ENCODE data around the gene WNT7B.

WNT7B gene

GRCh38 chr22:45884201-45885062, 92.5 kb downstream of the WNT7B start:
- DNase-seq, result peak; percentile 13

DNA sequence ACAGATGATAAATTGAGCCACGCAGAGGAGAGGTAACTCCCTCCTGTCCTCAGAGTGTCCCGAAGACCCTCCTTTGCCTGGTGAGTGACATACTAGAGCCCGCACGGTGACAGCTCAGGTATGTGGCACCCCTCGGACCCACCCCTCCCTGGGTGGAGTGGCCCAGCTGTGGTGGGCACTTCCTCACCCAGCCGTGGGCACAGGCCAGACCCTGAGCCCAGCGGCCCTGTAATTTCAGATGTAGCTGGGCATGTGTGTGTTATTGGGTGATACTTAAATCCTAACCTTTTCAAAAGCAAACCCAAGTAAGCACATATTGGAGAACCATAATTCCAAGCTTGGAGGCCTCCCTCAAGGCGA, 93.2 kb downstream of the WNT7B start:
- no peak for DNase-seq

GRCh38 chr22:45882881-45883810, 93.8 kb downstream of the WNT7B start:
- DNase-seq, result peak; percentile 12

DNA sequence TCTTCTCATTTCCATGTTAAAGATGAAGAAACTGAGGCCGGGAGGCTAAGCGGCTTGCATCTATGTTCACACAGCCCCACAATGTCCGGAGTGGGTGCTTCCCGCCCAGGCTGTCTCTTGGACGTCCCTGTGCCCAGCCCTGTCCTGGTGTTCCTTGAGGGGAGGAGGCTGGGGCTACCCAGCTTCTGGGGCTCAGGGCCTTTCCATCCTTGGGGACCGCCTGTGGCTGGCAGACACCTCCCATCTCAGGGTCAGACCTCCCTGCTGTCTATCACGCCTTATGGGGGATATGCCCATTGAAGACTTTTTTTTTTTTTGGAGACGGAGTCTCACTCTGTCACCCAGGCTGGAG, 95.5 kb downstream of the WNT7B start:
- DNase-seq, result no peak

DNA sequence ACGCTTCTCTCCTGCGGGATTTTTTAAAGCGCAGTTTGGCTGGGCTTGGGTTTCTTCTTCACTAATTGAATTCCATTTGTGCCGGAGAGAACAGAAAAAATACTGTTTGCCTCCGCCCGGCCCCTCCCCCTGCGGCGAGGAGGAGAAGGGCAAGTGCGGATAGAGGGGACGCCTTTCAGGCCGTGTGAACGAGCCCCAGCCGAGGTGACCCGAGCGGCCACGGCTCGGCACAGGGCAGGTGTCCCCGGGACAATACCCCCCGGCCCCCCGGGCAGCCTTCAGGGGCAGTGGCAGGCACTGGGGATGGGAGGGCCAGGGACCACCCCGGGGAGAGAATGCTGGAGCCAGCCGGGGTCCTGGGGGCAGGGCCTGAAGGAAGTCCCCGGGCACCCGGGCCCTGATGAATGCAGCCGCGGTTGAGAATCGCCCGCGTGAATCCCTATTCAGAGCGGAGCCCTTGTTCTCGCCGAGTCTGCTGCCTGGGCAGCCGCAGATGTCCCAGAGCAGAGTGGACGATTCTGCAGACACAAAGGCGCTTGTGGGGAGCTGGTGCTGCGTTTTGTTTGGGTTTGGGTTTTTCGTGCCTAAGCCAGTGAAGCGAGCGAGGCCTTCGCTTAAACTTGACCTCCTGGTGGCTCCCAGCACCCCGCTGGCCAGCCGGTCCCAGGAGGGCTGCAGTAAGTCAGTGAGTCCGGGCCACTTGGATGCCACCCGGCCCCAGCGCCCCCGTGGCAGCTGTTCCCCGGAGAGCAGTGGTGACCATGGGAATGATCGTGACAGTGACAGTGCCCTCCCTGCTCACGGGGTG, 96.0 kb downstream of the WNT7B start:
- DNase-seq, result peak; percentile 2

GRCh38 chr22:45880091-45880715, 96.8 kb downstream of the WNT7B start:
- peak; percentile 5 for DNase-seq

GRCh38 chr22:45879552-45879949, 97.4 kb downstream of the WNT7B start:
- DNase-seq, result peak; percentile 1

- DNase-seq, result peak; percentile 10
Observed at GRCh38 chr22:45878901-45879551, 97.9 kb downstream of the WNT7B start.

- DNase-seq, result peak; percentile 8
Observed at GRCh38 chr22:45878051-45878781, 98.7 kb downstream of the WNT7B start.

DNA sequence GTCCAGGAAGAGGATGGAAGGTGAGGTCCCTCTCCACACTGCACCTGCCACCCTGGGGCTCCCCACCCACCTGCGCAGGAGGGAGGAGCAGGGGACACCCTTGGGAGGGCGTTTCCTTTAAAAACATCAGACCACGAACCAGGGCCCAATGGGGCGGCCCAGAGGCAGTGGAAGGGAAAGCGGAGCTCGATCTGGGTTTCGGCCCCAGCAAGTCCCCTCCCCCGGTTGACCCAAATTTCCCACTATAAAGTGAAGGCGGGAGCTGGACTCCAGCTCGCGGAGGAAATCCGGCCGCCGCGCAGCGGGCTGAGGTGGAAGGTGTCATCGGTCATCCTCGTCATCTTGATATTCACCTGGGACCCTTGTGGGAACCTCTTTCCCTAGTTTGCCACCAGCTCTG, 99.3 kb downstream of the WNT7B start:
- DNase-seq, result peak; percentile 4

GRCh38 chr22:45877036-45877380, 100.0 kb downstream of the WNT7B start:
- peak; percentile 7 for DNase-seq

DNA sequence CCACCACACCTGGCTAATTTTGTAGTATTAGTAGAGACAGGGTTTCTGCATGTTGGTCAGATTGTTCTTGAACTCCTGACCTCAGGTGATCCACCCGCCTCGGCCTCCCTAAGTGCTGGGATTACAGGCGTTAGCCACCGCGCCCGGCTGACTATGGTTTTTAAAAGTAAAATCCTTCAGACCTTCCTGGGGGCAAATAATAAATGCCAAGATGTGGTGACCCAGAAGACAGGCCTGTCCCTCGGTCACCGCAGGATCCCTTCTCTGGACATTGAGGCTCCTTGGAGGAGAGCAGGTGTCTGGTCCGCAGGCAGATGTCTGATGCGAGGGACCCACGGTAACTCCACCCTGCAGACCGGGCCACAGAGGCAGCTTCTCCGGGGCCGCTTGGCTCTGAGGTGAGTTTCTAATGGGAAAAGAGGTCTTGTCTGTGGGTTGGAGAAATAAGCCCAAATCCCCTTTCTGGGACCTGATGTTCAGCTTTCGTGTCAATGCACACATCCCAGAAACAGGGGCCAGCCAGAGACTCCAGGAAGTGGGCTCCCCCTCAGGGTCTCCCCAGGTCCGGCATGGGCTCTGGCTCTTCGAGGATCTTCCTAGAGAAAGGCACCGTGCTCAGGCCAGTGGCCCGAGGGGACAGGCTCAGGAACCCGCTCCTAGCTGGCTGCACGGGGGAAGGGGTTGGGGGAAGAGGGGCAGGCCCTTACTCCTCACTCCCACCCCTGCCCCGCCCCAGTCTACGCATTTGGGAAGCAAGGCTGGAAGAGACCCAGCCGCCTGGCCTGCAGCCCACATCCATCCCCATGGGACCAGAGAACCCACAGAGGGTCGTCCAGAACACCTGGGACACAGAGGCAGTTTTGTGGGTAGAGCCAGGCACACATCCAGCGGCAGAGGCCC, 100.6 kb downstream of the WNT7B start:
- peak; percentile 7 for DNase-seq

DNA sequence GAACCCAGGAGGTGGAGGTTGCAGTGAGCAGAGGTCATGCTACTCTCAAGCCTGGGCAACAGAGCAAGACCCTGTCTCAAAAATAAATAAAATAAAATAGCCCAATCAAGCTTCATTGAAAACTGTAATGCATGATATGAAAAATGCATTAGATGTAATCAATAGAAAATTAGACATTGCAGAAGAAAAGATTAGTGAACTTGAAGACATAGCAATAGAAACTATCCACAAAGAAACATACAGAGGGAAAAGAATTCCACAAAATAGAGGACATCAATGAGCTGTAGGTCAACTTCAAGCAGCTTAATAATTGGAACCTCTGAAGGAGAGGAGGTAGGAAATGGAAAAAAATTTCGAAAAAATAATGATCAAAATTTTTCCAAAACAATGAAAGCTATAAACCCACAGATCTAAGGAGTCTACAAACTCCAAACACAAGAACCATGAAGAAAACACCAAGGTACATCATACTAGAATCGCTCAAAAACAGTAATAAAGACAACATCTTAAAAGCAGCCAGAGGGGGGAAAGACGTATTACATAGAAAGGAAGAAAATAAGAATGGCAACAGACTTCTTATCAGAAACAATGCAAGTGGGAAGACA, 104.2 kb downstream of the WNT7B start:
- DNase-seq, result no peak

DNA sequence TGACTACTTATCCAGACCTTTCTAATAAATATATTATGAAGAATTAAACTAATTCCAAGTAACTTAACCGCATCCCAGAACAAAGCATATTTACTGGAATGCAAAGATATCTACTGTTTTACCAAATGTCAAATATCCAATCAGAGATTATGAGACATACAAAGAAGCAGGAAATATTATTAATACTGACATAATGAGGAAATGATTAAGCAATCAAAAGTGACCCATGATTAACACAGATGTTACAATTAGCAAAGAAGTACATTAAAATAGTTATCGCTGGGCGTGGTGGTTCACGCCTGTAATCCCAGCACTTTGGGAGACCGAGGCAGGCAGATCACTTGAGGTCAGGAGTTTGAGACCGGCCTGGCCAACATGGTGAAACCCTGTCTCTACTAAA, 105.2 kb downstream of the WNT7B start:
- DNase-seq, result no peak

Data from activated CD8-positive, alpha-beta memory T cell treated with anti-CD3 and anti-CD28 coated beads, Interleukin-2, amount 50 U/mL, for 4 hours (primary cell).